ENCODE results near the gene POMGNT1.

POMGNT1 gene

GRCh38 chr1:46210561-46210960, 12.3 kb upstream of the POMGNT1 start:
- H3K27me3 ChIP-seq (ENCODE audit: insufficient read depth, low read length), result no peaks in the 10 kb centered on the region
- no peak for TF ChIP-seq CTCF (IDR thresholded peaks at IDR 0.05; ENCODE audit: low read length)
- no peak for TF ChIP-seq EZH2 (IDR thresholded peaks at IDR 0.05; ENCODE audit: borderline replicate concordance, low read length)
- no peaks in the 10 kb centered on the region for H3K4me1 ChIP-seq (ENCODE audit: insufficient read depth, low read length, severe bottlenecking)
- H3K27ac ChIP-seq (ENCODE audit: low read depth, low read length, poor library complexity, severe bottlenecking), result no peak overlapping the region
- no peaks in the 10 kb centered on the region for H3K9me3 ChIP-seq (ENCODE audit: low read length)
- H4K20me1 ChIP-seq (ENCODE audit: insufficient read depth, low read length), result no peaks in the 10 kb centered on the region
- H3K4me3 ChIP-seq (ENCODE audit: low read depth, low read length, poor library complexity, severe bottlenecking), result no peak overlapping the region
- H2AFZ ChIP-seq (ENCODE audit: low read length), result no peak overlapping the region
- H3K9ac ChIP-seq (ENCODE audit: low read length), result no peak overlapping the region
- H3K4me2 ChIP-seq (ENCODE audit: low read length), result no peak overlapping the region
- no peaks in the 10 kb centered on the region for H3K9me2 ChIP-seq (ENCODE audit: low read depth, low read length)
- H3F3A ChIP-seq (ENCODE audit: insufficient read depth, low read length), result no peaks in the 10 kb centered on the region
- no peaks in the 10 kb centered on the region for H3K36me3 ChIP-seq (ENCODE audit: insufficient read depth, low read length)
- H3K79me2 ChIP-seq (ENCODE audit: insufficient read depth, low read length), result no peaks in the 10 kb centered on the region

DNA sequence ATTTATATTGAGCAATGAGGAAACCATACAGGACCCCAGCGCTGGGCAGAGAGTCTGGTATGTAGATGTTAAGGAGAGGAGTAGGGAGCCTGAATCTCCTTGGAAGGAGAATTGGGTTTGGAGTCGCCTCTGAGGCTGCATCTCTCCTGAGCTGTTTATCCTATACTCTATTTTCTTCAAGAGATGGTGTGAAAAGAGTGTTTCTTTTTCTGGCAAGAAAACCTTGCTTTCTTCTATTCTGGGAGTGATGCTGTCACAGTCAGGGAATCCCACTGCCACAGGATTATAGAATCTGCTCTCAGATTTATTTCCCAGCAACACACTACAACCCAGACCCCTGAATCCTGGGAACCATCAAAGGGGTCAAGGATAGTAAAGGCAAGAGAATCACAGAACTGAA, 8.2 kb upstream of the POMGNT1 start:
- TF ChIP-seq CTCF (IDR thresholded peaks at IDR 0.05; ENCODE audit: low read length), result no peak
- no peak for TF ChIP-seq EZH2 (IDR thresholded peaks at IDR 0.05; ENCODE audit: borderline replicate concordance, low read length)
- H4K20me1 ChIP-seq (ENCODE audit: insufficient read depth, low read length), result no peaks in the 10 kb centered on the region
- H3K79me2 ChIP-seq (ENCODE audit: insufficient read depth, low read length), result no peaks in the 10 kb centered on the region
- H2AFZ ChIP-seq (ENCODE audit: low read length), result no peak overlapping the region
- H3K4me3 ChIP-seq (ENCODE audit: low read depth, low read length, poor library complexity, severe bottlenecking), result no peak overlapping the region
- no peak overlapping the region for H3K4me2 ChIP-seq (ENCODE audit: low read length)
- H3K9ac ChIP-seq (ENCODE audit: low read length), result no peak overlapping the region
- H3K27me3 ChIP-seq (ENCODE audit: insufficient read depth, low read length), result no peaks in the 10 kb centered on the region
- peaks cover 14% of the 10 kb centered on the region for H3K4me1 ChIP-seq (ENCODE audit: insufficient read depth, low read length, severe bottlenecking)
- no peaks in the 10 kb centered on the region for H3K9me3 ChIP-seq (ENCODE audit: low read length)
- H3K9me2 ChIP-seq (ENCODE audit: low read depth, low read length), result no peaks in the 10 kb centered on the region
- H3F3A ChIP-seq (ENCODE audit: insufficient read depth, low read length), result no peaks in the 10 kb centered on the region
- no peak overlapping the region for H3K27ac ChIP-seq (ENCODE audit: low read depth, low read length, poor library complexity, severe bottlenecking)
- H3K36me3 ChIP-seq (ENCODE audit: insufficient read depth, low read length), result no peaks in the 10 kb centered on the region

DNA sequence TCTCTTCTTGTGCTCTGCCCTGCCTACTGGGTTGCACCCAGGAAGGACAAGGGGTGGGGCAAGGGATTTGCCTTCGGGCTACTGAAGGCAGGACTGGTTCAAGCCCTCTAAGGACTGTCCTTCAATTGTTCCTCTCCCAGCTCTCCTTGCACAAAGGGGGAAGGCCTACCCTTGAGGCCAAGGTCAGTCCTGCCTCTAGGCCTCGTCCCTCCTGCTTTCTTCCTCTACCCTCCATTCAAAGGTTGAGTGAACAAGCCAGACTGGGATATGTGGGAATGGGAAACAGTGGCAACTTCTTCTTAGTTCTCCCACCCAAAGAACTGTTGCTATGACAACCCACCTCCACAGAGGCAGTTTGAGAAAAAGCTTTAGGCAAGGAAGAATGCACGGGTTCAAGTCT, 7.6 kb upstream of the POMGNT1 start:
- TF ChIP-seq EZH2 (IDR thresholded peaks at IDR 0.05; ENCODE audit: borderline replicate concordance, low read length) (no peak), CTCF (IDR thresholded peaks at IDR 0.05; ENCODE audit: low read length) (no peak)
- H3K27ac ChIP-seq (ENCODE audit: low read depth, low read length, poor library complexity, severe bottlenecking), result no peak overlapping the region
- no peak overlapping the region for H2AFZ ChIP-seq (ENCODE audit: low read length)
- H3F3A ChIP-seq (ENCODE audit: insufficient read depth, low read length), result no peaks in the 10 kb centered on the region
- no peaks in the 10 kb centered on the region for H4K20me1 ChIP-seq (ENCODE audit: insufficient read depth, low read length)
- no peaks in the 10 kb centered on the region for H3K27me3 ChIP-seq (ENCODE audit: insufficient read depth, low read length)
- H3K9ac ChIP-seq (ENCODE audit: low read length), result no peak overlapping the region
- H3K9me2 ChIP-seq (ENCODE audit: low read depth, low read length), result no peaks in the 10 kb centered on the region
- H3K9me3 ChIP-seq (ENCODE audit: low read length), result no peaks in the 10 kb centered on the region
- H3K4me1 ChIP-seq (ENCODE audit: insufficient read depth, low read length, severe bottlenecking), result peaks cover 14% of the 10 kb centered on the region
- no peaks in the 10 kb centered on the region for H3K79me2 ChIP-seq (ENCODE audit: insufficient read depth, low read length)
- no peak overlapping the region for H3K4me3 ChIP-seq (ENCODE audit: low read depth, low read length, poor library complexity, severe bottlenecking)
- no peak overlapping the region for H3K4me2 ChIP-seq (ENCODE audit: low read length)
- no peaks in the 10 kb centered on the region for H3K36me3 ChIP-seq (ENCODE audit: insufficient read depth, low read length)
